OCI-LY1 (cell line): ENCODE data around the gene SWAP70.

Source experiments
- H2AFZ ChIP-seq: fragments of 200-600 bp; sonication (generic), shearing (Covaris generic); 2 replicates; pipeline ENCODE4 v1.6.0; 2014; ENCODE audit warnings: antibody characterized with exemption, mild to moderate bottlenecking, low read length
- H3F3A ChIP-seq: fragments of 200-600 bp; sonication (generic), shearing (Covaris generic); 2 replicates; pipeline ENCODE4 v1.6.0; 2014; ENCODE audit warnings: mild to moderate bottlenecking, antibody characterized with exemption, low read length, moderate library complexity; ENCODE audit not compliant: insufficient read depth
- H3K27ac ChIP-seq: fragments of 200-600 bp; sonication (generic); 2 replicates; pipeline ENCODE4 v1.5.1; 2014; ENCODE audit warnings: low read length, mixed run types, mild to moderate bottlenecking, low read depth; ENCODE audit not compliant: poor library complexity, severe bottlenecking
- H3K27me3 ChIP-seq: fragments of 200-600 bp; sonication (generic); 2 replicates; pipeline ENCODE4 v1.6.0; 2014; ENCODE audit warnings: antibody characterized with exemption, mild to moderate bottlenecking, low read length, moderate library complexity; ENCODE audit not compliant: insufficient read depth
- H3K36me3 ChIP-seq: fragments of 200-600 bp; sonication (generic); 2 replicates; pipeline ENCODE4 v1.6.1; 2014; ENCODE audit warnings: mild to moderate bottlenecking, antibody characterized with exemption, low read length, moderate library complexity, mixed read lengths; ENCODE audit not compliant: insufficient read depth
- H3K4me1 ChIP-seq: fragments of 200-600 bp; sonication (generic); 2 replicates; pipeline ENCODE4 v1.5.1; 2014; ENCODE audit warnings: mild to moderate bottlenecking, low read length, moderate library complexity; ENCODE audit not compliant: insufficient read depth, severe bottlenecking
- H3K4me2 ChIP-seq: fragments of 200-600 bp; sonication (generic), shearing (Covaris generic); 2 replicates; pipeline ENCODE4 v1.6.1; 2014; ENCODE audit warnings: low read length
- H3K4me3 ChIP-seq: fragments of 200-600 bp; sonication (generic); 2 replicates; pipeline ENCODE4 v1.5.1; 2014; ENCODE audit warnings: low read length, low read depth, mild to moderate bottlenecking, mixed read lengths; ENCODE audit not compliant: poor library complexity, severe bottlenecking
- H3K79me2 ChIP-seq: fragments of 200-600 bp; shearing (Covaris generic); 2 replicates; pipeline ENCODE4 v1.6.1; 2016; ENCODE audit warnings: mixed run types, low read length, mixed read lengths; ENCODE audit not compliant: insufficient read depth
- H3K9ac ChIP-seq: fragments of 200-600 bp; sonication (generic), shearing (Covaris generic); 2 replicates; pipeline ENCODE4 v1.6.1; 2014; ENCODE audit warnings: mild to moderate bottlenecking, low read length, mixed read lengths
- H3K9me2 ChIP-seq: fragments of 200-600 bp; sonication (generic), shearing (Covaris generic); 2 replicates; pipeline ENCODE4 v1.6.1; 2014; ENCODE audit warnings: low read depth, mild to moderate bottlenecking, low read length, mixed read lengths
- H3K9me3 ChIP-seq: fragments of 200-600 bp; shearing (Covaris generic); 2 replicates; pipeline ENCODE4 v1.6.1; 2014; ENCODE audit warnings: low read length, mixed read lengths
- H4K20me1 ChIP-seq: fragments of 200-600 bp; sonication (generic), shearing (Covaris generic); 2 replicates; pipeline ENCODE4 v1.6.0; 2016; ENCODE audit warnings: mild to moderate bottlenecking, low read length; ENCODE audit not compliant: insufficient read depth
- EZH2 ChIP-seq: fragments of 200-600 bp; sonication (generic), shearing (Covaris generic); IDR thresholded peaks from 2 replicates; pipeline ENCODE4 v1.8.0; 2017; ENCODE audit warnings: borderline replicate concordance, mixed run types, mild to moderate bottlenecking, antibody characterized with exemption, low read length, moderate library complexity, mixed read lengths
- TF ChIP-seq, protein P1 (sequence below): fragments of 200-600 bp; sonication (generic), shearing (Covaris generic); IDR thresholded peaks from 2 replicates; pipeline ENCODE4 v1.5.1; 2017; ENCODE audit warnings: mild to moderate bottlenecking, antibody characterized with exemption, low read length, moderate library complexity, mixed read lengths

Gene SWAP70

DNA sequence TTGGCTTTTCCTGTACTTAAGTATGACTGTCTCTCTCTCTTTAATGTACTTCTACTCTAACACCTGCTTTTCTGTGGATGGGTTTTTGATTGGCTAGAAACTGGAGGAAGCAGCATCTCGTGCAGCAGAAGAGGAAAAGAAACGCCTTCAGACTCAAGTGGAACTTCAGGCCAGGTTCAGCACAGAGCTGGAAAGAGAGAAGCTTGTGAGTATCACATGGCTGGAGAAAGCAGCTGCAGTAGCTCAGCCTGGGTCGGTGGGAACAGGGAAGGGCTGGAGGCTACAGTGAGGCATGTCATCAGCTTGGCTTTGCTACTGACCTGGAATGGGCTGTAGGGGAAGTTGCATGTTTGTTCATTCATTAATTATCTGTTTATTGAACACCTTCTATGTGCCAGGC lies 74.2 kb downstream of the SWAP70 start:
- peaks cover 66% of the 10 kb centered on the region for H3K4me1 ChIP-seq
- peak overlapping the region; percentile 88 for H3K27ac ChIP-seq
- H3K9ac ChIP-seq: no peak overlapping the region
- H3K27me3 ChIP-seq: no peaks in the 10 kb centered on the region
- no peaks in the 10 kb centered on the region for H3K9me2 ChIP-seq
- H3K9me3 ChIP-seq: no peaks in the 10 kb centered on the region
- no peaks in the 10 kb centered on the region for H4K20me1 ChIP-seq
- H3F3A ChIP-seq: 0 out of 2 replicates have a peak, but pooled peaks cover 4% of the 10 kb centered on the region
- TF ChIP-seq EZH2: no peak
- TF ChIP-seq, protein P1, sequence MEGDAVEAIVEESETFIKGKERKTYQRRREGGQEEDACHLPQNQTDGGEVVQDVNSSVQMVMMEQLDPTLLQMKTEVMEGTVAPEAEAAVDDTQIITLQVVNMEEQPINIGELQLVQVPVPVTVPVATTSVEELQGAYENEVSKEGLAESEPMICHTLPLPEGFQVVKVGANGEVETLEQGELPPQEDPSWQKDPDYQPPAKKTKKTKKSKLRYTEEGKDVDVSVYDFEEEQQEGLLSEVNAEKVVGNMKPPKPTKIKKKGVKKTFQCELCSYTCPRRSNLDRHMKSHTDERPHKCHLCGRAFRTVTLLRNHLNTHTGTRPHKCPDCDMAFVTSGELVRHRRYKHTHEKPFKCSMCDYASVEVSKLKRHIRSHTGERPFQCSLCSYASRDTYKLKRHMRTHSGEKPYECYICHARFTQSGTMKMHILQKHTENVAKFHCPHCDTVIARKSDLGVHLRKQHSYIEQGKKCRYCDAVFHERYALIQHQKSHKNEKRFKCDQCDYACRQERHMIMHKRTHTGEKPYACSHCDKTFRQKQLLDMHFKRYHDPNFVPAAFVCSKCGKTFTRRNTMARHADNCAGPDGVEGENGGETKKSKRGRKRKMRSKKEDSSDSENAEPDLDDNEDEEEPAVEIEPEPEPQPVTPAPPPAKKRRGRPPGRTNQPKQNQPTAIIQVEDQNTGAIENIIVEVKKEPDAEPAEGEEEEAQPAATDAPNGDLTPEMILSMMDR: no peak
- H3K4me2 ChIP-seq: no peak overlapping the region
- peaks cover 92% of the 10 kb centered on the region for H3K36me3 ChIP-seq
- H2AFZ ChIP-seq: no peak overlapping the region
- H3K4me3 ChIP-seq: no peak overlapping the region
- H3K79me2 ChIP-seq: no peaks in the 10 kb centered on the region

DNA sequence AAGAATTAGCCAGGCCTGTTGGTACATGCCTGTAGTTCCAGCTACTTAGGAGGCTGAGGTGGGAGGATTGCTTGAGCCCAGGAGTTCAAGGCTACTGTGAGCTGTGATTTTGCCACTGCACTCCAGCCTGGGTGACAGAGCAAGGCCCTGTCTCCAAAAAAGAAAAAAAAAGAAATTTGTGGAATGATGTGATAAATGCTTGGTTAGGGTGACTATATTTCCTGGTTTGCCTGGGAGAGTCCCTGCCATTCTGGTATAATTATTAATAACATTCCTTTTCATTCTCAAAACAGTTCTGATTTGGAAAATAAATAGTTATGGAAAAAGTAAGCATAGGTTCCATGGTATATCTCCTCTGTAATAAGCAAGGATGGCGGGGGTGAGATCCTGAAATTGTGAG lies 74.8 kb downstream of the SWAP70 start:
- H3K9ac ChIP-seq: peak overlapping the region; percentile 33; the same call in 1 of the 2 replicates
- TF ChIP-seq, protein P1: no peak
- TF ChIP-seq EZH2: no peak
- no peaks in the 10 kb centered on the region for H3K9me3 ChIP-seq
- H3F3A ChIP-seq: 0 out of 2 replicates have a peak, but pooled peaks cover 4% of the 10 kb centered on the region
- H3K4me3 ChIP-seq: no peak overlapping the region
- no peak overlapping the region for H2AFZ ChIP-seq
- no peaks in the 10 kb centered on the region for H3K9me2 ChIP-seq
- peaks cover 68% of the 10 kb centered on the region for H3K4me1 ChIP-seq
- H3K79me2 ChIP-seq: no peaks in the 10 kb centered on the region
- no peaks in the 10 kb centered on the region for H3K27me3 ChIP-seq
- peak overlapping the region; percentile 43; the same call in 1 of the 2 replicates for H3K4me2 ChIP-seq
- no peaks in the 10 kb centered on the region for H4K20me1 ChIP-seq
- peak overlapping the region; percentile 88 for H3K27ac ChIP-seq
- peaks cover 89% of the 10 kb centered on the region for H3K36me3 ChIP-seq

DNA sequence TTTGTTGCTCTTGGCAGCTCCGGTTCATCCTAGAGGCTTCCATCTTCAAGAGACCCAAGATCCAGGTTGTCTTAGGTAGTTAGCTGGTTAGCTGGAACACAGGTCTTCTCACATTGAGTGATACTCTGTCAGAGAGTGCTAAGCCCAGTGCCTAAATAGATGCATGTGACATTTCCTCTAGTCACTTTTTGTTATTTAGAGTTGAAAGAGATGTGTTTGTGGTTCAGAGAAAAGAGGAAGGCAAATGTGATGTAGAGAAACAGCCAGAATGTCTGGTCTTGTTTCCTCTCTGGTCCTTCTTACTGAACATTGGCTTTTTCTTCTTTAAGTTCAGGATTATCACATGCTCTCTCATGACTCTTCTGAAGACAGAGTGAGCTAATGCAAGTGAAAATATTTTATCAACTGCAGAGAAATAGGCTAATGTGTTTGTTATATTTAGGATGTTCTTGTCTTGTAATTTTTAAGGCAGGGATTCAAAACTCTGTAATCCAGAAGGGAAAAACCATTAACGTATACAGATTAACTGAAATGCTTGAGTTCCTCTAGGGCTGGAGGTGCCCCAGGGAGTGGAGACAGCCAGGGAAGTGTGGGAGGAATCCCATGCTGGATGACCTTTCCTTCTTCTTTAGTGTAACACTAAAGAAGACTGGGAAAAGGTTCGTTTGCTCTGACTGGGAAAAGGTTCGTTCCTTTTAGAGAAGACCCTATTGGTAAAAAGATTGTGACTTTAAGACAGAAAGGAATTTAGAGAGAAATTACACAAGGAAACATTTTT lies 75.4 kb downstream of the SWAP70 start:
- Histone ChIP-seq H3K27me3 (no peaks in the 10 kb centered on the region), H2AFZ (no peak overlapping the region), H3K9me3 (no peaks in the 10 kb centered on the region), H3K36me3 (peaks cover 88% of the 10 kb centered on the region), H3K9ac (peak overlapping the region; percentile 33; the same call in 1 of the 2 replicates), H3K79me2 (no peaks in the 10 kb centered on the region), H3K4me1 (peaks cover 68% of the 10 kb centered on the region), H4K20me1 (no peaks in the 10 kb centered on the region), H3K27ac (peak overlapping the region; percentile 88), H3K4me3 (no peak overlapping the region), H3K4me2 (peak overlapping the region; percentile 43; the same call in 1 of the 2 replicates), H3K9me2 (no peaks in the 10 kb centered on the region), H3F3A (0 out of 2 replicates have a peak, but pooled peaks cover 4% of the 10 kb centered on the region)
- TF ChIP-seq EZH2: no peak
